Kasumi-1 (cell line): ENCODE measurements around the gene SAC3D1.
"Not testable (repeated sequence)": the region's sequence is repeated elsewhere in the genome, so short reads cannot be mapped to it uniquely, and the experiment has no call there.

ENCODE experiments used
- DNase-seq, 2 experiments: peaks; one replicate each; lab custom pipeline; 2025; lab: John Stamatoyannopoulos, UW

SAC3D1 gene

GRCh38 chr11:65040847-65041622 lies at the start of gene SAC3D1:
Gene SAC3D1, plus strand, starts transcription at chr11:65041210. Its CDS starts 83 bp downstream, at chr11:65041293.
- DNase-seq = peak; percentile 92 to 94

- DNase-seq = no peak
These were observed 46.7 kb upstream of the SAC3D1 start for GRCh38 chr11:64994318-64994717.

GRCh38 chr11:64996327-64996709 lies 44.7 kb upstream of the SAC3D1 start:
- DNase-seq = no peak

- peak; percentile 13 to 22 for DNase-seq
These were observed 44.2 kb upstream of the SAC3D1 start, which contains the start of gene BATF2 for GRCh38 chr11:64996710-64997380. Gene BATF2, minus strand, starts transcription at chr11:64996971. Its CDS starts 57 bp downstream, at chr11:64996914.

- DNase-seq = no peak
These were observed 42.9 kb upstream of the SAC3D1 start for GRCh38 chr11:64998141-64998540.

GRCh38 chr11:64998690-64999431 lies 42.1 kb upstream of the SAC3D1 start:
- no peak for DNase-seq

GRCh38 chr11:64999478-64999877 lies 41.5 kb upstream of the SAC3D1 start:
- no peak for DNase-seq

- DNase-seq = no peak
These were observed 38.3 kb upstream of the SAC3D1 start for GRCh38 chr11:65002706-65003105.

- peak; percentile 13 to 31 for DNase-seq
These were observed 37.7 kb upstream of the SAC3D1 start for GRCh38 chr11:65003282-65003681.

- not testable (repeated sequence) for DNase-seq
These were observed 37.0 kb upstream of the SAC3D1 start for GRCh38 chr11:65003968-65004367.

- DNase-seq = no peak
These were observed 33.0 kb upstream of the SAC3D1 start for GRCh38 chr11:65008016-65008415.

GRCh38 chr11:65008873-65009272 lies 32.1 kb upstream of the SAC3D1 start:
- no peak for DNase-seq

- peak; percentile 88 to 92 for DNase-seq
These were observed 27.7 kb upstream of the SAC3D1 start for GRCh38 chr11:65013130-65013887.

GRCh38 chr11:65013888-65014725 lies 26.9 kb upstream of the SAC3D1 start, which contains the start of gene ARL2:
Gene ARL2, plus strand, starts transcription at chr11:65014160. Its CDS starts 48 bp downstream, at chr11:65014208.
- DNase-seq = peak; percentile 81 to 88

GRCh38 chr11:65014726-65015227 lies 26.2 kb upstream of the SAC3D1 start:
- no peak for DNase-seq

GRCh38 chr11:65016705-65017104 lies 24.3 kb upstream of the SAC3D1 start:
- no peak for DNase-seq

GRCh38 chr11:65017937-65018336 lies 23.1 kb upstream of the SAC3D1 start:
- DNase-seq = no peak

GRCh38 chr11:65019824-65020223 lies 21.2 kb upstream of the SAC3D1 start:
- no peak for DNase-seq

- DNase-seq = no peak
These were observed 20.0 kb upstream of the SAC3D1 start for GRCh38 chr11:65021003-65021402.

- no peak for DNase-seq
These were observed 19.5 kb upstream of the SAC3D1 start for GRCh38 chr11:65021509-65021908.

GRCh38 chr11:65023502-65023901 lies 17.5 kb upstream of the SAC3D1 start:
- not testable (repeated sequence) for DNase-seq
